GM12801 (cell line): ENCODE results near the gene TBRG1.

Source experiments
- TF ChIP-seq, protein P1 (sequence below): IDR thresholded peaks from one replicate; pipeline ENCODE4 v1.5.1; 2011; ENCODE audit warnings: control low read depth; ENCODE audit not compliant: insufficient read length; ENCODE audit errors: extremely low read depth

The TBRG1 gene

DNA sequence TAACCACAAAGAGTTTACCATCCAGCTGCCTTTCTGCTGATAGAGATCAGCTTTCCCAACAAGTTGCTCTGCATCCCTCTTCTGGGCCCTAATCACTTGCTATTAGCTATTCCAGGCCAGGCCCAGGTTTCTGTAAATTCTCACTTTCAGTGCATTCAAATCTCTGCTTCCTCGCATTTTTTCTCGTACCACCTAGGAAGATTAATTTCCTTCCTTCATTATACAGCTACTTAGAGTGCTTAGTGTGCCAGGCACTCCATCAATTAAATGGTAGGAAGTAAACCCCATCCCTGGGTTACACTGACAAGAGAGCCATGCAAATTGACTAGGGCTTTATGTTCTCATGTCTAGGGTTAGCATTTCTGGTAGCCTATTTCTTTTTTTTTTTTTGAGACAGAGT is 41.2 kb downstream of the TBRG1 start:
- TF ChIP-seq, protein P1, sequence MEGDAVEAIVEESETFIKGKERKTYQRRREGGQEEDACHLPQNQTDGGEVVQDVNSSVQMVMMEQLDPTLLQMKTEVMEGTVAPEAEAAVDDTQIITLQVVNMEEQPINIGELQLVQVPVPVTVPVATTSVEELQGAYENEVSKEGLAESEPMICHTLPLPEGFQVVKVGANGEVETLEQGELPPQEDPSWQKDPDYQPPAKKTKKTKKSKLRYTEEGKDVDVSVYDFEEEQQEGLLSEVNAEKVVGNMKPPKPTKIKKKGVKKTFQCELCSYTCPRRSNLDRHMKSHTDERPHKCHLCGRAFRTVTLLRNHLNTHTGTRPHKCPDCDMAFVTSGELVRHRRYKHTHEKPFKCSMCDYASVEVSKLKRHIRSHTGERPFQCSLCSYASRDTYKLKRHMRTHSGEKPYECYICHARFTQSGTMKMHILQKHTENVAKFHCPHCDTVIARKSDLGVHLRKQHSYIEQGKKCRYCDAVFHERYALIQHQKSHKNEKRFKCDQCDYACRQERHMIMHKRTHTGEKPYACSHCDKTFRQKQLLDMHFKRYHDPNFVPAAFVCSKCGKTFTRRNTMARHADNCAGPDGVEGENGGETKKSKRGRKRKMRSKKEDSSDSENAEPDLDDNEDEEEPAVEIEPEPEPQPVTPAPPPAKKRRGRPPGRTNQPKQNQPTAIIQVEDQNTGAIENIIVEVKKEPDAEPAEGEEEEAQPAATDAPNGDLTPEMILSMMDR, result no peak

DNA sequence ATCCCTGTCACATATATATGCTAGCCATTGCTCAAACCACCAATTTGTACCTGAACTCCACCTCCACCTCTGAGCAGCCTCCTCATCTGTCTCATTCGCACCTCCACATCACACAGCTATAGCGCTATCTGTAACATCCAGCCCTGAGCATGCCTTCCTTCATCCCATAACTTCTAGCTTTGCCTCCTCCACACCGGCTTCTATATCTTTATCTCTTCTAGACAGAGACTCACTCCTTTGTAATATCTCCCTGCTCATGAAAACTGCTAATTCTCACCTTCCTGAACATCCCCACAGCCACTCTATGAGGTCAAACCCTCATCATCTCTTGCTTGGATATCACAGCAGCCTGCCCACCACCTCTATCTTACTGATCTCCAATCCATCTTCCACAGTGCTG is 44.9 kb downstream of the TBRG1 start:
- TF ChIP-seq, protein P1, result no peak

DNA sequence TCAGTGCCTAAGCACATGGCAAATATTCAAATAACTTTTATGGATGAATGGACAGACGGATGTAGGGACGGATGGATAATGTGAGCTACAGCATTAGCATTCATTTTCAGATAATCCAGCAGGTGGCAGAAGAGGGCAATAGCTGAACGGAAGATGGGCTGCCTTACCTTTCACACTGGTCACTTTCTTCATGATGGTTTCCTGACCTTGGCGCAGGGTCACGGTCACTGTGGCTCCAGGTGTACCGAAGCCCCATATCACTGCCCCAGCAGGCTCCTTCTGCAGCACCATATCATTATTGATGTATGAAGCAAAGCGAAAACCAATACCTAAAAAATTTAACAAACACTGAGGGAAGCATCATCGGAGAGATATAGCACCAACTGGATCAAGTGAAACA is 46.5 kb downstream of the TBRG1 start:
- TF ChIP-seq, protein P1, result no peak

DNA sequence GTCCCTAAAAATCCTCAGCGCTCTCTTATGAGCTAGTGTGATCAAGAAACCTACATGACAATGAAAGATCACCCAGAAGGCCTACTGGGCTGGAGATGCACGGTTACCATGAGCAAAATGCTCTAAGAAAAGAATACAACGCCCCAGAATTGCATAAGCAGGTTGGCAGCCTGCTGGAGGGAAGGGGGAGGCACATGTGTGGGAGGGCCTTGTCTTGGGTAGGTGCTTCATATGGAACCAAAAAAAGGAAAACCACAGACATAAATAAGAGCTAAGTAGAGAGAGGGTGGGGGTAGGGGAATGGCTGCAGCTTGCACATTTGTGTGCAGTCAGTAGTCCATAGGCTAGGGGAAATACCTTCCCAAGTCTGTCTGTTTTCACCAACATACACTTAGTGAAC is 48.1 kb downstream of the TBRG1 start:
- TF ChIP-seq, protein P1, result no peak

DNA sequence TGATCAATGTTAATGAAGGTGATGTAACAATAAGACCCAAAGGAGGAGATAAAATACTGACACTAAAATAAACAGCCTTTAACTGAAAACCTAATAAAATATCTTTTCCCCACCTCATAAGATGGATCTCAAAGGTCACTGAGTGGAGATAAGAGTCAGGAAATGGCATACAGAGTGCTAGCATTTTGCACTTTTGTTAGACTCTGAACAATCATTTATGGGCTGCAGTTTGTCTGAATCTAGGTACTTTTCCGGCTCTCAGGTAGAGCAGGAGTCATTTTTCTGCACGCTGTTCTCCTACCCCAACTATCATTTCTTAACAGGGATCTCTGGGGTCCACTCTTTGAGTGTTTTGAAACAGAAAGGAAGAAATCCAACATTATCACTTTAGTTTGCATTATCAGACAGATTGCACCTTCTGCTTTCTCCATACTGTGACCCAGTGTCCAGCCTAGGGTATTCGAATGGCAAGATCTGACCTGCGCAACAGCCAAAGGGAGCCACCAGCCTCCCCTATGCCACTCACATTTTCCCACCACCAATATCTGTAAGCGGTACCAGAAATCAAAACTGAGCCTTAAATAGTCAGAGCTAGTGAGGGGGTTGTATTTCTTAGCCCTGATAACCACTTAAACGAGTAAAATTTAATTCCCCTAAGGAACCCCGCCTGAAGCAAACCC is 50.0 kb downstream of the TBRG1 start:
- TF ChIP-seq, protein P1, result no peak

DNA sequence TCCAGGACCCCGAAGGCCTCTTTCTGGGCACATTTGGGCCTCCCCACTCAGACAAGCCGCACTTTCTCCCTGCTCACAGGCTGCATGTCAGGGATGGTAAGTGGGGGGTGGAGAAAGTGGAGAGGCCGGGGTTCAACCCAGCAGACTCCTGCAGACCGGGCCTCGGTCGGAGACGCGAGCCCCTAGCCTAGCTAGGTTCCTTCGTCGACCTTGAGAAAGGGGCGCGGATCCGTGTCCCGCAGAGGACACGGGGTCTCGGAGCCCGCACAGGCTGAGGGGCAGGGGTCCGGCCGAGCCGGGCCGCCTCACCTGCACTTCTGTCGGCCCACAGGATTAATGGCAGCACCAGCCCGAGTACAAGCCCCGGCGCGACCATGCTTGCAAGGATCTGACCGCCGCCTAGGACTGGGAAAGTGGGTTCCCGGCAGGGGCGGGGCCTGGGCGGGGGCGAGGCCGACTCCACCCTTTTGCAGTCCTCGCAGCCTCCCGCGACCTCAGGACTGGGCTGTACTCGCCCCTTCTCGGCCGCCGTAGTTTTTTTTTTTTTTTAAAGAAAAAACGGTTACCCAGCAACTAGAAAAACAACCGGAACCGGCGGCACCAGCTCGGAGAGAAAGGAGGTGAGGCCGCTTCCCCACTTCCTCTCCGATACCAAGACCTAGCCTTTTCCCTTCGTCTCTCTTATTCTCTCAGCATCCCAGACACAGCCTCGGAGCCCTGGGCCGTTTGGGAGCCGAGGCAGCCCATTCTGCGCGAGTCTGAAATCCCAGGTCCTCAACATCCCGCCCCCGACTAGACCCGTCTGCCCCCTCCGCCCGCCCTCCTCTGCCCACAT is 50.9 kb downstream of the TBRG1 start, which contains the start of the genes SIAE and SPA17:
Gene SIAE (minus strand): TSS at position 407 of the 835 bp plus-strand sequence. CDS start 31 bp downstream, at position 376.
Gene SPA17 (plus strand): TSS at position 572 of the 835 bp plus-strand sequence. CDS start 1,361 bp downstream, outside the sequence.
- TF ChIP-seq, protein P1, result no peak

DNA sequence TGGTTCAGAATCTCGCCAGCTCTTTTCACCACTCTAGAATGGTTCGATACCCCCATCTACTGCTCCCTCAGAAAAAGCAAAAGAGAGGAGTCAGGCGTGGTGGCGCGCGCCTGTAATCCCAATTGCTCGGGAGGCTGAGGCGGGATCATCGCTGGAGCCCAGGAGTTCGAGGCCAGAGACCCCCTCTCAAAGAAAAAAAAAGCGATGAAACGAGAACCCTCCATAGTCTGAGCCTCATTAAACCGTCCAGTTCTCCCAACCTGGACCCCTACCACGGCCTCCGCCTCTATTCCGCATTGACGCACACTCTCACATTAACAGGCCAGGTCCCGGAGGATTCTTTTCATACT is 51.5 kb downstream of the TBRG1 start:
- TF ChIP-seq, protein P1, result no peak
